PC-3 (cell line): Measurements from ENCODE around the gene KIAA1614. TPM values are rescaled to one million over a fixed set of nuclear protein-coding genes. Genes with fewer than 3 reads are reported as not detected.

Experiments used
- ATAC-seq: fragments of 200-7000 bp; cut with Tn5 transposase; 2 replicates; pipeline ENCODE4 v1.9.1; 2020; ENCODE audit warnings: mild to moderate bottlenecking, moderate library complexity
- BruUV-seq: library from RNA; stranded (reverse); fragments of 400-500 nt; replicated peaks from 2 replicates; lab custom pipeline; 2021; lab: Mats Ljungman, UMichigan
- CTCF ChIA-PET: fragments of 300-600 bp; sonication (Branson Sonifier 250); formaldehyde crosslinking; loops from one replicate; lab custom pipeline; 2022; ENCODE audit warnings: antibody characterized with exemption; lab: Charles Lee
- POLR2A ChIA-PET: fragments of 300-600 bp; sonication (Branson Sonifier 250); formaldehyde crosslinking; loops from one replicate; lab custom pipeline; 2022; ENCODE audit warnings: antibody characterized with exemption; ENCODE audit not compliant: unreplicated experiment; lab: Charles Lee
- DNase-seq: peaks from one replicate; pipeline ENCODE4 v3.0.0-alpha.2; 2015
- H2AFZ ChIP-seq: fragments of 300-600 bp; sonication (generic); 2 replicates; pipeline ENCODE4 v1.6.0; 2016; ENCODE audit warnings: antibody characterized with exemption, low read length
- H3F3A ChIP-seq: fragments of 300-600 bp; sonication (generic); one replicate; pipeline ENCODE4 v1.6.0; 2017; ENCODE audit warnings: antibody characterized with exemption, low read length, control low read depth, mild to moderate bottlenecking; ENCODE audit not compliant: unreplicated experiment
- H3K27ac ChIP-seq: fragments of 300-600 bp; sonication (generic); 2 replicates; pipeline ENCODE4 v1.5.1; 2016; ENCODE audit warnings: mild to moderate bottlenecking, low read length
- H3K27me3 ChIP-seq: fragments of 300-600 bp; sonication (generic); 2 replicates; pipeline ENCODE4 v1.6.1; 2016; ENCODE audit warnings: low read length, mixed read lengths
- H3K36me3 ChIP-seq: fragments of 300-600 bp; sonication (generic); 2 replicates; pipeline ENCODE4 v1.6.1; 2016; ENCODE audit warnings: low read depth, mixed run types, low read length, mixed read lengths
- H3K4me1 ChIP-seq: fragments of 300-600 bp; sonication (generic); 2 replicates; pipeline ENCODE4 v1.5.1; 2016; ENCODE audit warnings: low read length; ENCODE audit not compliant: insufficient read depth
- H3K4me2 ChIP-seq: fragments of 300-600 bp; sonication (generic); 2 replicates; pipeline ENCODE4 v1.6.0; 2016; ENCODE audit warnings: low read length
- H3K4me3 ChIP-seq: fragments of 300-600 bp; sonication (generic); 2 replicates; pipeline ENCODE4 v1.5.1; 2016; ENCODE audit warnings: mild to moderate bottlenecking, low read length, mixed read lengths
- H3K79me2 ChIP-seq: fragments of 300-600 bp; sonication (generic); 2 replicates; pipeline ENCODE4 v1.6.1; 2017; ENCODE audit warnings: low read length, mixed read lengths
- H3K9ac ChIP-seq: fragments of 300-600 bp; sonication (generic); 2 replicates; pipeline ENCODE4 v1.6.0; 2016; ENCODE audit warnings: mild to moderate bottlenecking, low read length
- H3K9me2 ChIP-seq: fragments of 300-600 bp; sonication (generic); replicated peaks from 2 replicates; pipeline ENCODE4 v1.6.1; 2016; ENCODE audit warnings: mixed run types, low read length, mixed read lengths
- H3K9me3 ChIP-seq: fragments of 300-600 bp; sonication (generic); 2 replicates; pipeline ENCODE4 v1.6.1; 2016; ENCODE audit warnings: low read length, mixed read lengths
- H4K20me1 ChIP-seq: fragments of 300-600 bp; sonication (generic); 2 replicates; pipeline ENCODE4 v1.6.1; 2016; ENCODE audit warnings: low read length, mixed read lengths
- CTCF ChIP-seq: fragments of 300-600 bp; sonication (generic); conservative IDR thresholded peaks from 2 replicates; pipeline ENCODE4 v1.5.1; 2017; ENCODE audit warnings: antibody characterized with exemption, low read depth, mild to moderate bottlenecking, low read length
- EZH2 ChIP-seq: fragments of 300-600 bp; sonication (generic); IDR thresholded peaks from one replicate; pipeline ENCODE4 v1.6.1; 2017; ENCODE audit warnings: antibody characterized with exemption, mild to moderate bottlenecking, low read length; ENCODE audit not compliant: unreplicated experiment
- EZH2phosphoT487 ChIP-seq: fragments of 300-600 bp; sonication (generic); IDR thresholded peaks from 2 replicates; pipeline ENCODE4 v1.6.1; 2018; ENCODE audit warnings: mild to moderate bottlenecking, antibody characterized with exemption, low read length, borderline replicate concordance
- intact Hi-C: fragments of 100-400 bp; cut with micrococcal nuclease; formaldehyde crosslinking; loops from 2 replicates; pipeline ENCODE4 v1.9.0; 2023
- total RNA-seq: library from RNA; depleted of rRNA; stranded (reverse); fragments of >200 nt; gene quantifications from 2 replicates; pipeline ENCODE4 v1.2.3, GENCODE V29; 2014

The KIAA1614 gene
- total RNA-seq, 1 experiment from 2014 or later = not detected

DNA sequence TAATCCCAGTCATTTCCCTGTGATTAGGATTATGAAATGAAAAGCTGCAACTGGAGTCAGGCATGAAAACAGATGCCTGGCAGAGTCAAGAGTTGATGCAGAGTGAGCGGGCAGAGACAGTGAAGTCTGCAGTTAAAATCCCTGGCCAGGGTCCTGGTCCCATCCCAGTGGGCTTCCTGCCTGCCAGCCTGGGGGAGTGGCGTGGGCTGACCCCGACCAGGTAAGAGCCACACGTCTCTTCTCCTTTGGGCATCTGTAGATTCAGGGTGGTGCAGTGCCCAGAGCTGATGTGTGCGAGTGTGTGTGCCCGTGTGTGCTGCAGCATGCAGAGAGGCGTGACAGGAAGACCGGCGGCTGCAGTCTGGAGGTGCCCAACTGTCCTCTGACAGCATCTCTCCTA, 6.2 kb upstream of the KIAA1614 start:
- Histone ChIP-seq H2AFZ (no peak overlapping the region), H3K4me1 (no peaks in the 10 kb centered on the region), H4K20me1 (no peaks in the 10 kb centered on the region), H3K9me2 (no peaks in the 10 kb centered on the region), H3K9me3 (no peaks in the 10 kb centered on the region), H3K9ac (no peak overlapping the region), H3F3A (no peaks in the 10 kb centered on the region), H3K27me3 (no peaks in the 10 kb centered on the region), H3K27ac (no peak overlapping the region), H3K4me2 (no peak overlapping the region), H3K36me3 (no peaks in the 10 kb centered on the region), H3K79me2 (no peaks in the 10 kb centered on the region), H3K4me3 (no peak overlapping the region)
- POLR2A ChIA-PET = no interaction called here
- no peak for TF ChIP-seq EZH2phosphoT487
- no peak for TF ChIP-seq CTCF
- TF ChIP-seq EZH2 = no peak
- intact Hi-C loops = no loop called here
- no peak for DNase-seq
- no peak for ATAC-seq
- no TSS peak for BruUV-seq
- CTCF ChIA-PET = no interaction called here

DNA sequence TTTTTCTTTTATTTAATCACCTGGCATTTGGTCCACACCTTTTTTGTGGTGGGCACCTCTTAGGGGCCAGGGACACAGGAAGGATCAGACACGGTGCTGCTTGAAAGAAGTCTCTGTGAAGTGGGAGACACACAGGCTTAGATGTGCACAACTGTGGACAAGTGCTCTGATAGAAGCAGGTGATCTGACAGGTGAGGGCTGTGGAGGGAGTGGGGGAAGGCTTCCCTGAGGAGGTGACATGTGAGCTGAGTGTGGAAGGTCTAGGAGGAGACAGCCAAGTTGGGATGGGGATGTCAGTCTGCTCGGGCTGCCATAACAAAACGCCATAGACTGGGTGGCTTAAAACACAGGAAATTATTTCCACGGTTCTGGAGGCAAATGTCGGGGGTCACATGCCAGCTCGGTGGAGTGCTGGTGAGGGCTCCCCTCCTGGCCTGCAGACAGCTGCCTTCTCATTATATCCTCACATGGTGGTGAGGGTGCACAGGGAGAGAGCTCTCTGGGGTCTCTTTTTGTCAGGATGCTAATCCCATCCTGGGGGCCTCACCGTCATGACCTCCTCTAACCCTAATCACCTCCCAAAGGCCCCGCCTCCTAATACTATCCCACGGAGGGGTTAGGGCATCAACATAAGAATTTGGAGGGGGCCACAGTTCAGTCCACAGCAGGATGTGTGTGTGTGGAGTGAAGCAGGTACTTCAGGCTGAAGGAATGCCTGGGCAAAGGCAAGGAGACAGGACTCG, 5.2 kb upstream of the KIAA1614 start:
- no peak overlapping the region for H3K4me2 ChIP-seq
- no peaks in the 10 kb centered on the region for H3K9me2 ChIP-seq
- H3K36me3 ChIP-seq = no peaks in the 10 kb centered on the region
- no TSS peak for BruUV-seq
- no peaks in the 10 kb centered on the region for H3K4me1 ChIP-seq
- ChIA-PET POLR2A (no interaction called here), CTCF (no interaction called here)
- intact Hi-C loops = no loop called here
- ATAC-seq = no peak
- TF ChIP-seq CTCF (no peak), EZH2 (no peak)
- no peak overlapping the region for H3K4me3 ChIP-seq
- no peak overlapping the region for H2AFZ ChIP-seq
- no peaks in the 10 kb centered on the region for H3K9me3 ChIP-seq
- no peaks in the 10 kb centered on the region for H4K20me1 ChIP-seq
- no peaks in the 10 kb centered on the region for H3F3A ChIP-seq
- no peak overlapping the region for H3K27ac ChIP-seq
- no peaks in the 10 kb centered on the region for H3K27me3 ChIP-seq
- no peak overlapping the region for H3K9ac ChIP-seq
- no peak for DNase-seq
- H3K79me2 ChIP-seq = no peaks in the 10 kb centered on the region

GRCh38 chr1:180908074-180908765, 4.5 kb upstream of the KIAA1614 start:
- TF ChIP-seq EZH2phosphoT487 (no peak), CTCF (no peak), EZH2 (no peak)
- Histone ChIP-seq H3K36me3 (no peaks in the 10 kb centered on the region), H3K4me3 (no peak overlapping the region), H2AFZ (no peak overlapping the region), H3K4me2 (no peak overlapping the region), H3K79me2 (no peaks in the 10 kb centered on the region), H3K9me3 (no peaks in the 10 kb centered on the region), H3F3A (no peaks in the 10 kb centered on the region), H3K27ac (no peak overlapping the region), H3K4me1 (no peaks in the 10 kb centered on the region), H3K9ac (no peak overlapping the region), H4K20me1 (no peaks in the 10 kb centered on the region), H3K9me2 (no peaks in the 10 kb centered on the region), H3K27me3 (no peaks in the 10 kb centered on the region)
- no TSS peak for BruUV-seq
- ATAC-seq (no peak), DNase-seq (no peak)
- intact Hi-C loops = no loop called here
- ChIA-PET POLR2A (no interaction called here), CTCF (no interaction called here)
